DOHH2 (cell line): ENCODE data around the gene C10orf62.

ENCODE experiments used
- CTCF ChIP-seq: fragments of 200-600 bp; sonication (generic); IDR thresholded peaks from one replicate; pipeline ENCODE4 v1.5.1; 2014; ENCODE audit warnings: antibody characterized with exemption, mild to moderate bottlenecking, low read depth, low read length; ENCODE audit not compliant: poor library complexity, severe bottlenecking
- EZH2phosphoT487 ChIP-seq: fragments of 200-600 bp; sonication (generic); IDR thresholded peaks from 2 replicates; pipeline ENCODE4 v1.6.1; 2017; ENCODE audit warnings: borderline replicate concordance, mild to moderate bottlenecking, antibody characterized with exemption, low read length, moderate library complexity, mixed read lengths

GRCh38 chr10:97607095-97607636 is 17.6 kb downstream of the C10orf62 start:
- TF ChIP-seq EZH2phosphoT487 (no peak), CTCF (no peak)
